Measurements from ENCODE around the gene NUP210L. TPM values are rescaled to one million over a fixed set of nuclear protein-coding genes. Genes with fewer than 3 reads are reported as not detected.

NUP210L gene
- total RNA-seq, 4 donors from 2014 or later: 0.07 to 0.24 (median 0.10) TPM; not detected in 1

- ATAC-seq: peak; percentile 74 to 83
- no peaks in the 10 kb centered on the region for H3K9me3 ChIP-seq
- peak; percentile 84 for DNase-seq
- H3K4me1 ChIP-seq: peaks cover 15 to 31% of the 10 kb centered on the region in 2 donors
- H3K4me3 ChIP-seq: peak overlapping the region; percentile 70 to 90 (median 78)
- H3K27me3 ChIP-seq: no peaks in the 10 kb centered on the region
- intact Hi-C loops (cut with DNase I; ENCODE audit: low total_unique reads): loop anchor here (1.0 kb wide), 4 partner anchors 12 to 149 kb away; partner anchors contain the start of genes CRTC2 and RAB13
- peaks cover 0 to 51% of the 10 kb centered on the region in 2 donors for H3K36me3 ChIP-seq
- TF ChIP-seq POLR2A (IDR thresholded peaks at IDR 0.05): peak; percentile 76 to 86
- TF ChIP-seq CTCF (IDR thresholded peaks at IDR 0.05 in 4 of 5, conservative IDR thresholded peaks at IDR 0.05 in 1 of 5): no peak
- peak overlapping the region; percentile 98 to 99 (median 98) for H3K27ac ChIP-seq
- in situ Hi-C loops (cut with MboI; ENCODE audit: low sequenced_read_pairs in 4 of 4): loop anchor here in 2 of 4 donors (5.0 to 10.0 kb wide), 2 partner anchors 41 to 151 kb away; partner anchors contain the start of gene RAB13 (in 1 of the 2)
Measured at GRCh38 chr1:153945795-153946621, 208.9 kb downstream of the NUP210L start.

GRCh38 chr1:153945131-153945794 lies 209.6 kb downstream of the NUP210L start:
- DNase-seq (peak; percentile 80 to 90), ATAC-seq (peak; percentile 74 to 79)
- Histone ChIP-seq H3K4me1 (peaks cover 15 to 31% of the 10 kb centered on the region in 2 donors), H3K36me3 (peaks cover 0 to 49% of the 10 kb centered on the region in 2 donors), H3K4me3 (peak overlapping the region; percentile 70 to 90 (median 78)), H3K27me3 (no peaks in the 10 kb centered on the region), H3K27ac (peak overlapping the region; percentile 98 to 99 (median 98)), H3K9me3 (no peaks in the 10 kb centered on the region)
- in situ Hi-C loops (cut with MboI; ENCODE audit: low sequenced_read_pairs in 4 of 4): loop anchor here in 2 of 4 donors (5.0 to 10.0 kb wide), 2 partner anchors 42 to 150 kb away; partner anchors contain the start of gene RAB13 (in 1 of the 2)
- no peak for TF ChIP-seq CTCF (IDR thresholded peaks at IDR 0.05 in 4 of 5, conservative IDR thresholded peaks at IDR 0.05 in 1 of 5)
- peak in 1 of 2 donors; percentile 72 for TF ChIP-seq POLR2A (IDR thresholded peaks at IDR 0.05)
- intact Hi-C loops (cut with DNase I; ENCODE audit: low total_unique reads): no loop called here

GRCh38 chr1:153944827-153945117 lies 210.1 kb downstream of the NUP210L start:
- Histone ChIP-seq H3K4me1 (peaks cover 15 to 31% of the 10 kb centered on the region in 2 donors), H3K27ac (peak overlapping the region; percentile 98 to 99 (median 98)), H3K9me3 (no peaks in the 10 kb centered on the region), H3K36me3 (peaks cover 0 to 45% of the 10 kb centered on the region in 2 donors), H3K27me3 (no peaks in the 10 kb centered on the region), H3K4me3 (peak overlapping the region; percentile 70 to 90 (median 78))
- no peak for TF ChIP-seq POLR2A (IDR thresholded peaks at IDR 0.05)
- no peak for TF ChIP-seq CTCF (IDR thresholded peaks at IDR 0.05 in 4 of 5, conservative IDR thresholded peaks at IDR 0.05 in 1 of 5)
- ATAC-seq: no peak
- intact Hi-C loops (cut with DNase I; ENCODE audit: low total_unique reads): no loop called here
- no peak for DNase-seq
- in situ Hi-C loops (cut with MboI; ENCODE audit: low sequenced_read_pairs in 4 of 4): loop anchor here in 2 of 4 donors (5.0 to 10.0 kb wide), 2 partner anchors 43 to 150 kb away; partner anchors contain the start of gene RAB13 (in 1 of the 2)

- Histone ChIP-seq H3K27ac (peak overlapping the region; percentile 98 to 99 (median 98)), H3K4me3 (peak overlapping the region in 2 of 4 donors; percentile 70 to 81), H3K27me3 (no peaks in the 10 kb centered on the region), H3K4me1 (peaks cover 15 to 31% of the 10 kb centered on the region in 2 donors), H3K9me3 (no peaks in the 10 kb centered on the region), H3K36me3 (peaks cover 0 to 44% of the 10 kb centered on the region in 2 donors)
- ATAC-seq (no peak), DNase-seq (no peak)
- intact Hi-C loops (cut with DNase I; ENCODE audit: low total_unique reads): no loop called here
- TF ChIP-seq POLR2A (IDR thresholded peaks at IDR 0.05) (no peak), CTCF (IDR thresholded peaks at IDR 0.05 in 4 of 5, conservative IDR thresholded peaks at IDR 0.05 in 1 of 5) (no peak)
- in situ Hi-C loops (cut with MboI; ENCODE audit: low sequenced_read_pairs in 4 of 4): loop anchor here in 1 of 4 donors (10.0 kb wide), 1 partner anchor 149 kb away; no protein-coding TSS in a partner anchor
Measured at GRCh38 chr1:153944005-153944826, 210.7 kb downstream of the NUP210L start.
